GM21619 (cell line): ENCODE data around the gene FTO.

Experiments
- ATAC-seq: cut with Tn5 transposase; IDR thresholded peaks from one replicate; pipeline ENCODE4 v1.9.1; 2021; ENCODE audit not compliant: unreplicated experiment

The FTO gene

GRCh38 chr16:53955221-53955875 lies 251.4 kb downstream of the FTO start:
- ATAC-seq: no peak

GRCh38 chr16:53958341-53958880 lies 254.5 kb downstream of the FTO start:
- ATAC-seq: no peak

GRCh38 chr16:53960050-53960812 lies 256.3 kb downstream of the FTO start:
- ATAC-seq: no peak

GRCh38 chr16:53960954-53961616 lies 257.1 kb downstream of the FTO start:
- no peak for ATAC-seq

GRCh38 chr16:53962041-53962440 lies 258.1 kb downstream of the FTO start:
- ATAC-seq: no peak

GRCh38 chr16:53964145-53964790 lies 260.3 kb downstream of the FTO start:
- no peak for ATAC-seq

- ATAC-seq: no peak
Measured at GRCh38 chr16:53966821-53967571, 263.0 kb downstream of the FTO start.

GRCh38 chr16:53967572-53967971 lies 263.6 kb downstream of the FTO start:
- ATAC-seq: no peak

GRCh38 chr16:53968454-53968853 lies 264.5 kb downstream of the FTO start:
- no peak for ATAC-seq

- ATAC-seq: no peak
Measured at GRCh38 chr16:53968896-53969295, 264.9 kb downstream of the FTO start.

- ATAC-seq: no peak
Measured at GRCh38 chr16:53971616-53972015, 267.7 kb downstream of the FTO start.

GRCh38 chr16:53973021-53973420 lies 269.1 kb downstream of the FTO start:
- no peak for ATAC-seq

- ATAC-seq: no peak
Measured at GRCh38 chr16:53974484-53975080, 270.6 kb downstream of the FTO start.

GRCh38 chr16:53980675-53981074 lies 276.7 kb downstream of the FTO start:
- no peak for ATAC-seq

GRCh38 chr16:53982631-53983042 lies 278.7 kb downstream of the FTO start:
- no peak for ATAC-seq

GRCh38 chr16:53984936-53985335 lies 281.0 kb downstream of the FTO start:
- no peak for ATAC-seq

GRCh38 chr16:53985861-53986260 lies 281.9 kb downstream of the FTO start:
- no peak for ATAC-seq

- no peak for ATAC-seq
Measured at GRCh38 chr16:53986793-53987192, 282.8 kb downstream of the FTO start.

GRCh38 chr16:53988136-53988535 lies 284.2 kb downstream of the FTO start:
- no peak for ATAC-seq

GRCh38 chr16:53989597-53989996 lies 285.6 kb downstream of the FTO start:
- ATAC-seq: no peak
